HUDEP-2 (cell line): Measurements from ENCODE around the gene OR9A2.
"Not testable (repeated sequence)": the region's sequence is repeated elsewhere in the genome, so short reads cannot be mapped to it uniquely, and the experiment has no call there.

Experiments used
- DNase-seq, 76 experiments: peaks; one replicate each; lab custom pipeline; 2025; ENCODE audit not compliant: unreplicated experiment in 76 of 76; lab: John Stamatoyannopoulos, UW

The OR9A2 gene

GRCh38 chr7:142978402-142978801 is 48.5 kb downstream of the OR9A2 start:
- not testable (repeated sequence) for DNase-seq
